GM12878 (cell line): ENCODE results near the gene DRC1. TPM values are rescaled to one million over a fixed set of nuclear protein-coding genes. Genes with fewer than 3 reads are reported as not detected.

Experiments used
- ATAC-seq: fragments of 200-7000 bp; cut with Tn5 transposase; 3 replicates; pipeline ENCODE4 v1.9.1; 2020; ENCODE audit warnings: mild to moderate bottlenecking, moderate library complexity
- BruUV-seq: library from RNA; stranded (reverse); fragments of 400-500 nt; replicated peaks from 2 replicates; lab custom pipeline; 2021; lab: Mats Ljungman, UMichigan
- CTCF ChIA-PET: fragments of 300-600 bp; sonication (Branson Sonifier 250); formaldehyde crosslinking; extraction: SDS; loops from one replicate; lab custom pipeline; 2021; ENCODE audit warnings: inconsistent platforms; lab: Yijun Ruan, JAX
- POLR2A ChIA-PET: fragments of 350-600 bp; formaldehyde crosslinking; extraction: SDS; loops from one replicate; lab custom pipeline; 2021; ENCODE audit warnings: inconsistent platforms; lab: Charles Lee
- RAD21 ChIA-PET: fragments of 300-600 bp; sonication (Branson Sonifier 250); formaldehyde crosslinking; loops from one replicate; lab custom pipeline; 2023; ENCODE audit warnings: antibody characterized with exemption; ENCODE audit not compliant: unreplicated experiment; lab: Charles Lee
- SMC1A ChIA-PET: fragments of 300-600 bp; sonication (Branson Sonifier 250); formaldehyde crosslinking; loops from one replicate; lab custom pipeline; 2023; ENCODE audit not compliant: unreplicated experiment, uncharacterized antibody; lab: Charles Lee
- DNase-seq: peaks from one replicate; pipeline ENCODE4 v3.0.0-alpha.2; 2011; ENCODE audit warnings: low read depth, low spot score
- FAIRE-seq: peaks from 3 replicates; lab custom pipeline; 2011; peaks lifted over from hg19 to GRCh38; lab: Jason Lieb, UNC
- H2AFZ ChIP-seq: 2 replicates; pipeline ENCODE4 v1.6.0; 2011; ENCODE audit warnings: low read depth, low read length, control low read depth; ENCODE audit not compliant: control insufficient read depth
- H3K27ac ChIP-seq: 2 replicates; pipeline ENCODE4 v1.5.1; 2011; ENCODE audit warnings: control low read depth; ENCODE audit not compliant: control insufficient read depth, insufficient read depth
- H3K27me3 ChIP-seq, 2 experiments: replicated peaks in 1 of 2; 2 replicates each; pipeline versions ENCODE4 v1.6.0 to v1.6.1; 2011; ENCODE audit warnings: low read length in 1 of 2; ENCODE audit not compliant: control insufficient read depth in 2 of 2, insufficient read depth in 2 of 2
- H3K36me3 ChIP-seq, 2 experiments: 2 replicates each; pipeline ENCODE4 v1.5.1; 2011; ENCODE audit warnings: low read length in 1 of 2; ENCODE audit not compliant: control insufficient read depth in 2 of 2, insufficient read depth in 2 of 2
- H3K4me1 ChIP-seq: 2 replicates; pipeline ENCODE4 v1.6.1; 2011; ENCODE audit warnings: mild to moderate bottlenecking, low read length, moderate library complexity, mixed read lengths; ENCODE audit not compliant: control insufficient read depth, insufficient read depth
- H3K4me2 ChIP-seq: 2 replicates; pipeline ENCODE4 v1.6.0; 2011; ENCODE audit warnings: control low read depth; ENCODE audit not compliant: control insufficient read depth, insufficient read depth
- H3K4me3 ChIP-seq: fragments of 200-600 bp; sonication (generic); 2 replicates; pipeline ENCODE4 v1.5.1; 2016
- H3K79me2 ChIP-seq: 2 replicates; pipeline ENCODE4 v1.6.0; 2011; ENCODE audit warnings: low read length; ENCODE audit not compliant: control insufficient read depth, insufficient read depth
- H3K9ac ChIP-seq: 2 replicates; pipeline ENCODE4 v1.8.0; 2011; ENCODE audit warnings: low read length, control low read depth, mixed read lengths; ENCODE audit not compliant: control insufficient read depth, insufficient read depth
- H3K9me3 ChIP-seq: replicated peaks from 3 replicates; pipeline ENCODE4 v1.5.1; 2011; ENCODE audit warnings: mild to moderate bottlenecking, low read length; ENCODE audit not compliant: control insufficient read depth, insufficient read depth
- H4K20me1 ChIP-seq: 2 replicates; pipeline ENCODE4 v1.6.0; 2011; ENCODE audit not compliant: control insufficient read depth, insufficient read depth
- IRF4 ChIP-seq: IDR thresholded peaks from 2 replicates; pipeline ENCODE4 v1.6.1; 2011; ENCODE audit warnings: low read depth, low read length
- JUND ChIP-seq: IDR thresholded peaks from 2 replicates; pipeline ENCODE4 v1.6.1; 2012; ENCODE audit warnings: low read depth, mild to moderate bottlenecking, low read length, improper control_type of control experiment, moderate library complexity
- KAT2A ChIP-seq: conservative IDR thresholded peaks from 2 replicates; pipeline ENCODE4 v1.6.1; 2011; ENCODE audit warnings: low read depth, low read length; ENCODE audit not compliant: control insufficient read depth
- WGBS: methylation state at CpG from one replicate; pipeline ENCODE4 v1.1.6; 2016; ENCODE audit warnings: low lambda C conversion rate; ENCODE audit not compliant: insufficient replicate concordance, insufficient coverage; ENCODE audit errors: missing lambda C conversion rate; 5-methylcytosine and 5-hydroxymethylcytosine counted together
- in situ Hi-C: fragments of 300-500 bp; cut with MboI; formaldehyde crosslinking; loops from 9 replicates; pipeline ENCODE4 v1.14.3; 2018; ENCODE audit warnings: mixed read lengths
- intact Hi-C: fragments of 100-400 bp; cut with micrococcal nuclease; formaldehyde crosslinking; loops from one replicate; pipeline ENCODE4 v1.14.2; 2022; ENCODE audit not compliant: unreplicated experiment
- polyA plus RNA-seq, 11 experiments: library from polyadenylated mRNA; depleted of rRNA in 4 of 11; unstranded in 6 of 11; stranded (reverse) in 5 of 11; fragments of >200 nt; fragmentation: Nextera tagmentation in 4 of 11; fragmentation: Illumina TruSeq in 1 of 11; extraction: Ambion mirVana in 4 of 11; extraction: Trizol in 1 of 11; gene quantifications; 1 replicate in 1 of 11; 2 replicates in 10 of 11; pipeline versions ENCODE4 v1.2.1 to v1.2.3, GENCODE V29; 2011 to 2016; ENCODE audit warnings: inconsistent platforms in 2 of 11, missing spikeins in 2 of 11, low read depth in 1 of 11
- total RNA-seq, 4 experiments: library from RNA; depleted of rRNA in 3 of 4; stranded (reverse); fragments of >200 nt in 3 of 4; fragmentation: Illumina TruSeq in 1 of 4; extraction: Trizol in 1 of 4; gene quantifications; 2 replicates each; pipeline versions ENCODE4 v1.2.1 to v1.2.3, GENCODE V29; 2013 to 2021

Gene DRC1
- total and polyA plus RNA-seq, 10 of the 15 experiments (the other 5 are each of a cell fraction or from before 2014, with no cell fraction given), result 0.03 TPM; not detected in 9

GRCh38 chr2:26463244-26464192 is 61.8 kb downstream of the DRC1 start (continued):
- TF ChIP-seq JUND (no peak), KAT2A (no peak)
- TF ChIP-seq, all 136 proteins: peak for 0

GRCh38 chr2:26464390-26465265 is 62.9 kb downstream of the DRC1 start:
- Histone ChIP-seq H3K4me2 (no peak overlapping the region), H3K27ac (no peak overlapping the region), H2AFZ (no peak overlapping the region), H4K20me1 (no peaks in the 10 kb centered on the region), H3K9ac (no peak overlapping the region), H3K27me3 (no peaks in the 10 kb centered on the region), H3K4me1 (no peaks in the 10 kb centered on the region), H3K9me3 (peaks cover 3% of the 10 kb centered on the region; the same call in 1 of the 3 replicates), H3K4me3 (no peak overlapping the region), H3K36me3 (no peaks in the 10 kb centered on the region), H3K79me2 (no peaks in the 10 kb centered on the region)
- FAIRE-seq (no peak), ATAC-seq (no peak), DNase-seq (no peak)
- CTCF ChIA-PET, result interaction anchor here (0.7 kb wide), 1 partner anchor 50 kb away, joined by 3 read pairs; no protein-coding TSS in a partner anchor
- intact Hi-C loops (no loop called here), in situ Hi-C loops (no loop called here)
- RAD21 ChIA-PET, result no interaction called here
- BruUV-seq, result no TSS peak
- no peak for TF ChIP-seq IRF4
- SMC1A ChIA-PET, result no interaction called here
- POLR2A ChIA-PET, result no interaction called here
- WGBS, result 9% methylated on average over 14 of the region's 14 CpGs
